Activated T-cell treated with anti-CD3 and anti-CD28 coated beads, Interleukin-2, amount 50 U/mL, for 1 hour (primary cell): Measurements from ENCODE around the gene GTF2I.
"Not testable (repeated sequence)": the region's sequence is repeated elsewhere in the genome, so short reads cannot be mapped to it uniquely, and the experiment has no call there.

ENCODE experiments used
- DNase-seq: peaks from one replicate; pipeline ENCODE4 v3.0.0-alpha.2; 2020

The GTF2I gene

DNA sequence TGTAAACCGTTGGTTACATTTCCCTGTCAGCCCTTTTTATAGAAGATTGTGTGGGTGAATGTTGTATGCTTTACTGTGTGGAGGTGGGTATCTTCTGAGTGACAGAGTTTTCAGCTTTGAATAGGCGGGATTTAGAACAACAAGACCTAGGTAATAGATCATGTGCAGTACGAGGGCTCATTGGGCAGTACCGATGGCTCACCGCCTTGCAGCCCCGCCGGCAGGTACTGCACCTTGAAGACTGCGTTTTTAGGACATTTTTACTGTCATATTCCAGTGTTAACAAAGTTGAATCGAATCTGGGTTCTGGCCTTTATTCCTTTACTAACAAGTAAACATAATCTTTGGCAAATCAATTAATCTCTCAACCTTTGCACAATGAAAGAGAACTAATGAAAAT, 60.4 kb downstream of the GTF2I start:
- DNase-seq, result no peak

DNA sequence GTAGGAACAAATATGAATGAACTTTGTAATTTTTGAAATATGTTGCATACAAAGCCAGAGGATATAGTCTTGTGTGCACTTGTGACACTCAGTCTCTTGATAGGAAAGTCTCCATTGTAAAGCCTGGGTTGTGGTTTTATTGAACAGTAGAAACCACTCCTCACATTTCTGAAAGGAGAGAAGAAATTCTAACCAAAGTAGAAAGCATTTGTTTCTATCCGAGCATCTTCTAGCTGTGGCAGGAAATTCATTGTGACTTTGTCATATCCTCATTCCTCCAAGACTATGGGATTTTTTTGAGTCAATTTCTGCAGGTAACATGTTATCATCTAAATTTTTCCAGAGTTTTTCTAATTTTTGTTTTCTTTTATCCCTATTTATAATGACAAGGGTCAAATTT, 60.8 kb downstream of the GTF2I start:
- no peak for DNase-seq

DNA sequence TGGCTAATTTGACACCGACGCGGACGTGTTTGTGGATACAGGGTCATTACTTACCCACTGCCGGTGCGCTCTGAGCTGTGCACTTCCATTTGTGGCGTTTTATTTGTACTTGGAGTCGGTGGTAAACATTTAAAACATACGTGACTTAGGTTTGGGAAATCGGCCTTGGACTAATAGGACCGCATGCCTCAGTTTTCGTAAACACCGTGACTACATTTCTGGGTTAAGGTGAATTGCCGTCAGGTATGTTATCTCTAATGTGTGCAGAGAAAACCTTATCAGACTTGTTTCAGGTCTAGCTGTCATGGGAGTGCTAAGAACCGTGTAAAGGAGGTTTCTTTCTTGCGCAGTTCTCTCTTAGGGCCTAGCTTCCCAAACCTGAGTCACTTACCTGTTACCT, 64.6 kb downstream of the GTF2I start:
- no peak for DNase-seq

DNA sequence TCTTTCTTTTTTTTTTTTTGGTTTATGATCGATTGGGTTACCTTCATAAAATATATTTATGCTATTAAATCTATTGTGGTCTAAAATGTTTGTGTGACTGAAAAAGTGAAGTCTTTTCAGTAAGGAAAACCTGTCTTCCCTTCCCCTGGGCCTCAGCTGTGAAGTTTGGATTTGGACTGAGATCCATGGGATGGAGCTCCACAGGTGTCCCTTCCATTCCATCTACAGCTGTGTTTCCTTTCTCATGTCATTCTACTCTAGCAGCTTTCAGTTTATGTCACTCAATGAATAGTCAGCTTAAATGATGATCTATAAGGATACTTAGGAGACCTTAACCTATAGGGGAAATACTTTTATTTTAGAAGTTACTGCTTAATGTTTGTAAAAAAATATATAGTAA, 68.3 kb downstream of the GTF2I start:
- DNase-seq, result no peak

DNA sequence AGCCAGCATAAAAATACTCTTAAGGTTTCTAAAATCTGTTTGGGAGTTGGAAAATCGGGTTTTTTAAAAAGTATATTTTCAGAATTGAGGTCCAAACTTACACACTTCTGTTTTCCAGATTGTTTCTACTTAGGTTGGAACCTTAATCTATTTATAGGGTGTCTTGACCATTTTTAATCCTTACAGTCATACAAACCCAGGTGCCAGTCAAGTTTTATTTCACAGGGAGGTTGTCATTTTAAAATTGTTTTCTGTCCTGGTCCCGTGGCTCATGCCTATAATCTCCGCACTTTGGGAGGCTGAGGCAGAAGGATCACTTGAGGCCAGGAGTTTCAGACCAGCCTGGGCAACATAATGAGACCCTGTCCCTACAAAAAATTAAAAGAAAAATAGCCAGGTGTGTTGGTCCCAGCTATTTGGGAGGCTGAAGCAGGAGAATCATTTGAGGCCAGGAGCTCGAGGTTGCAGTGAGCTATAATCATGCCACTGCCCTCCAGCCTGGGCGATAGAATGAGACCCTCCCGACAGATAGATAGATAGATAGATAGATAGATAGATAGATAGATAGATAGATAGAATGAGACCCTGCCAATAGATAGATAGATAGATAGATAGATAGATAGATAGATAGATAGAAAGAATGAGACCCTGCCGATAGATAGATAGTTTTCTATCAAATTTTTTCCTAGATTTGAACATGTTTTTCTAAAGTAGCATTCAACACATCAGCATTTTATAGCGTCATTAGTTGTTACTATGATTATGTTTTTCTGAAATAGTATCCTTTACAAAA, 69.0 kb downstream of the GTF2I start:
- no peak for DNase-seq

DNA sequence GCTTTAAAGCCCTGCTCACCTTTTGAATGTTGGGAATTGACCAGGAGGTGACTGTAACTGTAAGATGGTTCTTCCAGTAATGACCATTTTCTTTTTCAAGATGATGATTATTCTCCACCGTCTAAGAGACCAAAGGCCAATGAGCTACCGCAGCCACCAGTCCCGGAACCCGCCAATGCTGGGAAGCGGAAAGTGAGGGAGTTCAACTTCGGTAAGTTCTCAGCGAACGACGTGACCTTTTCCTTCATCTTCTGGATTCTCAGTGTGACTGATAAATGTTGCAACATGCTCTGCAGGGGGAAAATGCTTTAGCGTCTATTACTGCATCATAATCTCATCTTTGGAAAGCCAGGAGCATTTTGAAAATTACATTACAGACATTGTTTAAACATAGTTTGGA, 71.2 kb downstream of the GTF2I start:
- DNase-seq, result not testable (repeated sequence)

DNA sequence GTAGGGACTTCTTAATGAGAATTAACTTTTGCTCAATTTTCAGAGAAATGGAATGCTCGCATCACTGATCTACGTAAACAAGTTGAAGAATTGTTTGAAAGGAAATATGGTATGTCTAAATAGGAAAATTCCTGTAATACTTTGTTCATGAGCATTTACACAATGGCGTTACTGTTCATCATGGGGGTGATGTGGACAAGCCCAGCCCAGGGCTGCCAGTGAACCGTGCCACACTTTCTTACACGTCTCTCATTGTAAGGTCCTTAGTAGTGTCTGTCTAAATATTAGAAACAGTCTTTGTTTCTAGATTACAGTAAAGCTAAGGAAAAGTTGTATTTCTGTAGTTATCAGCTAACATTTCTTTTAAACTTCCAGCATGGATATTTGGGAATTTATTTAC, 72.7 kb downstream of the GTF2I start:
- DNase-seq, result not testable (repeated sequence)

DNA sequence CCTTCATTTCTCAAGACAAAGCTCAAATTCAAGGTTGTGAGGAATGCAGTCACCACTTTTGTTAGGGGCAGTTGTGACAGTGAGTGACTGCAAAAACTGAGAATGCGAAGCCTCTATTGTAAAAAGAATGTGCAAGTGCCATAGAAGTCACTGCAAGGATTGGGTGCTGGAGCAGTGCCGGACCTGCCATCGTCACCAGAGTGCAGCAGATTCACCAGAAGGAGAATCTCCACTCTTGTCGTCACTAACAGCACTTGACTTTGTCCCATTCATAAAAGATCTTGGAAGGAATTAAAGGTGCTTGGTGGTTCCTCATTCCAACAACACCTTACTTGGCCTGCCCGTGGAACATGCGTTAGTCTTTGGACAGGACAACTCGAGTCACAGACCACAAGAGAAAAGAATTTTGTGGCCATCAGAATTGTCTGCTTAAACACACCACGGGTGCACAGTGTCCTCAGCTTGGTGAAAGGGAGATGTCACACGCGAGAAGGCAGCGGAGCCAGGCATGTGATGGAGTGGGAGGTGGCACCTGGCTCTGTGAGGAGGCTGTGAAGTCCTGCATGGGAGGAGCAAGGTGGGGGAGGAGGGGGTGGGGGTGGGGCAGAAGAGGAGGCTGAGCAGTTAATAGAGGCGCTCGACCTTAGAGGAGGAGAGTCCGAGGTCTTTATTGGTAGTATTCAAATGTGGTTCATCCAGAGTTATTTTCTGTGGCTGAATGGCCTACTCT, 82.6 kb downstream of the GTF2I start:
- DNase-seq, result not testable (repeated sequence)

DNA sequence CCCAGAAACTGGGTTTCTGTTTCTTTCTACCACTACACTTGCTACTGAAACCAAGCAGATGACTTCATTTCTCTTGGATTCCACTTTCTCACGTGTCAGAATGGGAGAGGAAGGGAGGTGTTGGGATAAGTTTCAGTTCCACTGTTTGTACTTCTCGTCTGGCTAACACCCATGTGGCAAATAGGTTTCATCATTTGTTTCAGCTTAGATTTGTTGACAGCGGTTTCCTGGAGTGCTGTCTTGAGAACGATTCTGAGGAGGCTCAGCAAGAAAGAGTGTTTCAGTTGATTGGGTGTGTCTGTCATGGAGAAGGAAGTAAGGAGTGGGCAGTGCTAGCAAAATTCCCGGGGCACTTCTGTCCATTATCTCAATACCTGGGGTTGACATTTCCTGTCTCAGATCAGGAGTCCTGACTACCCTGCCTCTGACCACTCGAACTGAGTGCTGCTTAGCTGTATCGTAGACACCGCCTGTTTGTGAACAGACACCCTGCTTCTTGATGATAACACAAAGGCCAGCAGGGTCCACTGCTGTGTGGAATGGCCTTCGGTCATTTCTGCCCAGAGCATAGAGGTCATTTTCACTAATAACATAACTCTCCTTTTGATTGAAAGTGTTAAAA, 86.5 kb downstream of the GTF2I start:
- DNase-seq, result not testable (repeated sequence)

DNA sequence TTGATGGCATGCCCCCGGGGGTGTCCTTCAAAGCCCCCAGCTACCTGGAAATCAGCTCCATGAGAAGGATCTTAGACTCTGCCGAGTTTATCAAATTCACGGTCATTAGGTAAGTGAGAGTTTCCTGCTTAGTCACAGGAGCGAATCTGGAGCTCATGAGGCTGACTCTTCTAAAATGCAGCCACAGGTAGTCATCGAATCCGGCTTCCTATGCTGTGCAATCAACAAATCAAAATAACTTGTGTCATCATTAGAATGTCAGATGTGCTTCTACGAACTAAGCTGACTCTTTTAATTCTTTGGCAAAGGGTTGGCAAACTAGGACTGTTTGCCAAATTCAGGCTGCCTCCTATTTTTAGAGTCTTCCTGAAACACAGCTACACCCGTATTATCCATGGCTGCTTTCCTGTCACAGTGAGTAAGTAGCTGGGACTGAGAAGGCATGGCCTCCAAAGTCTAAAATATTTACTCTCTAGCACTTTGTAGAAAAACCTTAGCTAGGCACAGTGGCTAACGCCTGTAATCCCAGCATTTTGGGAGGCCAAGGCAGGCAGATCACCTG, 96.5 kb downstream of the GTF2I start:
- not testable (repeated sequence) for DNase-seq

DNA sequence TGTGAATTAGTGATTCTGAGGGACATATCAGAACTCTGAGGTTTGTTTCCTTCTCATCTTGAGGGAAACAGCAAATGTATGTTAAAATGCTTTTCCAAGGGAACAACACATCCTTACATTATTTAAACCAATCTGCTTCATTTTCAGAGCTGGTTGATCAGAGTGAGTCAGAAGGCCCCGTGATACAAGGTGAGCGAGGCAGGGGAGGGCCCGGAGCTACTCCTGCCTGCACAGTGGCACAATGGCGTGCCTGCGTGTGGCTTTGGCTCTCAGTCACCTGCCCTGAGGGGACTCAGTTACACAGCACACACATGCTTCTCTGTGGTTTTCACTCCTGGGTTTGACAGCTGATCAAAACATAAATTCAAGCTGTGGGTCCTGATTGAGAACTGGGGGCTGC, 99.2 kb downstream of the GTF2I start:
- DNase-seq, result not testable (repeated sequence)

DNA sequence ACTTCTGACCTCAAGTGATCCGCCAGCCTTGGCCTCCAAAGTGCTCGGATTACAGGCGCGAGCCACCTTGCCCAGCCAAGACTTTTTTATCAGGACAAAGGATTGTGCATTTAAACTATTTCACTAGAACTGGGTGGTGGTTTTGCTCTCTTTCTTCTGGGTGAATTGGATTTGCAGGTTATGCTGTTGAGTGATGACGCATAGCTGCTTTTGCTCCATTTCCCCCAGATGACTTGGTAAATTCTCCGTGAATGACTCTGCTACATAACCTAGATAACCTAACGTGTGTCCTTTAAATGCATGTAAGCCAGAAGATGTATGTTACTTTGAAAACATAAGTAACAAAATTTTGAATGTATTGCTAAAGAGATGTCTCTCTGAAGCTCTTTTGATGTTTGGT, 100.8 kb downstream of the GTF2I start:
- not testable (repeated sequence) for DNase-seq

DNA sequence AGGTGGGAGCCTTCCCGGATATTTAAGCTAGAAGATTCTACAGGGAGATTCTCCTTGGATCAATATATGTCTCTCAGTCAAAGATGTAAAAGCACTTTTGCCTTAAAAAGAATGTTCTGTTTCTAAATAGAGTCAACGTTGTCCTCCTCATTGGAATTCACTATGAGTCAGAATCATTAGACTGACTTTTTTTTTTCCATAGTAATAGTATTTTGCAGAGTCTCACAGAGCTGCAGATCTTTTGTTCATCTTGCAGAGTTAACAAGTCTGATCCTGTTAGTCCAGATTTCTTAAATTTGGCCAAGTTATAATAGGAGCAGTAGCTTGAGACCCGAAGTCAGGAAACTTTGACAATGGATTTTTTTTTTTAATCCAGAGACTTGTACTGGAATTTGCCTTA, 101.5 kb downstream of the GTF2I start:
- DNase-seq, result not testable (repeated sequence)

DNA sequence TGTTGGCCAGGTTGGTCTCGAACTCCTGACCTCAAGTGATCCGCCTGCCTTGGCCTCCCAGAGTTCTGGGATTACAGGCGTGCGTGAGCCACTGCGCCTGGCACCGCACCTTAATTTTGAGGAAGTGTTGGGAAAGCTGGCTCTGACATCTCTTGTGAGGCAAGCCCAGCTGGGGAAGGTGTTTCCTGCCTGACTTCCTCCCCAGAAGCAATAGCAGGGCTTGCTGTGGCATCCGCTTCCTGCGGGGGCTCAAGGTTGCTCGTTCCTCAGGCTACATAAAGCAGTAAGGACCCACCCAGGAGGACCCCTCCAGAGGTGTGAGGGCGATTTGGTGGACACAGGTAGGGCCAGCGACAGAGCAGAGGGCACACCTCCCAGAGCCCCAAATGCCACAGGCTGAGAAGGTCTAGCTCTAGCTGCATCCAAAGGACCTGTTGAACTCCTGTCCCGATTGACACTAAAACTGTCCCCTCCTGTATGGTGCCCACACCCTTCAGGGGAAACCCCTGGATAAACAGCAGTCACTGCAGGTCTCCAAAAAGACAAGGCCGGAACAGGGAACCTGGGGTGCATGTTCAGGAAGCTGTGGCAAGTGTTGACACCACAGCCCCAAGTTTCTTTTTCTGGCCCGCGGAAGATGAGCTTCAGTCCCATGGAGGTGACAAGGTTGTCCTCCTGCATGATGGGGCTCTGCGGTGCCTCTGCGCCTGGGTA, 107.8 kb downstream of the GTF2I start:
- not testable (repeated sequence) for DNase-seq

DNA sequence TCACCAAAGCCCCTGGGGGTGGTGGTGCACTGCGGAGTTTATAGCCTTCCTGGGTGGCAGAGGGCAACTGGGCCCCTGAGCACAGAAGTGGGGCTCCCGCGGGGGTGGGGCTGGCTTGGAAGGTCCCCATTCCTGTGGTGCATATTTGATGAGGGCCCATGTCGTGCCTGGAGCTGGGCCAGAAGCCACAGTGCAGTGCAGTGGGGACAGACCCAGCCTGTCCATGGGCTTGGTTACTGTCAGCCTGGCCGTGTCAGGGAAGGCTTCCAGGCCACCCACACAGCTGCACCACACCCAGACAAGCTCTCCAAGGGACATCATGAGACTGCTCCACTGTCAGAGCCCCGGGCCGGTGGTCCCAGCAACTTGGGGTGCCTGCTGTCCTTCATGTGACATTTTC, 109.0 kb downstream of the GTF2I start:
- not testable (repeated sequence) for DNase-seq

DNA sequence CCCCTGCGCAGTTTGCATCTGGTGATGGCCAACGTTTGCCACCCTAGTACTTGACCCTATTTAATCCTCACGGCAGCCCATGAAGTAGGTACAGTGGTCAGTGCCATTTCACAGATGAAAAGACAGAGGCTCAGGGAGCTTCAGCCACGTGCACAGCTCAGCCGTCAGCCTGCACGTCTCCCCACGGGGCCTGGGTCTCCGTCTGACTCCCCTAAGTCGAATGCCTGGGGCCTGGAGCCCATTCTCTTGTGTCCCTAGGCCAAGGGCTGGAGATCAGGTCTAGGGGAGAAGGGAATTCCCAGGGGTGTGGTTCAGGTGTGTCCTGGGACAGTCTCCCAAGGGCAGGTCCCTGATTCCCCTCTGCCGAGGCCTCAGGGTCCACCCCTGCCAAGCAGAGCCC, 109.5 kb downstream of the GTF2I start:
- DNase-seq, result not testable (repeated sequence)

DNA sequence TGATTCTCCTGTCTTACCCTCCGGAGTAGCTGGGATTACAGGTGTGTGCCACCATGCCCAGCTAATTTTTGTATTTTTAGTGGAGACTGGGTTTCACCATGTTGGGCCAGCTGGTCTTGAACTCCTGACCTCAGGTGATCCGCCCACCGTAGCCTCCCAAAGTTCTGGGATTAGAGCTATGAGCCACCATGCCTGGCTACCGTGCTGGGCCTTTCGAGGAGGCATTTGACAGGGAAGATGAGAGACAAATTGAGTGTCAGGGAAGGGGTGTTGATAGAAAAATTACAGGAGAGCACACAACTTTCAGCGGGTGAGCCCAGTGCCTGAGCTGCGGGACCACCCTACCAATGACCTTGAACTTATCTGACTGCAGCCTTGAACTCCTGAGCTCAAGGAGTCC, 112.5 kb downstream of the GTF2I start:
- DNase-seq, result not testable (repeated sequence)

DNA sequence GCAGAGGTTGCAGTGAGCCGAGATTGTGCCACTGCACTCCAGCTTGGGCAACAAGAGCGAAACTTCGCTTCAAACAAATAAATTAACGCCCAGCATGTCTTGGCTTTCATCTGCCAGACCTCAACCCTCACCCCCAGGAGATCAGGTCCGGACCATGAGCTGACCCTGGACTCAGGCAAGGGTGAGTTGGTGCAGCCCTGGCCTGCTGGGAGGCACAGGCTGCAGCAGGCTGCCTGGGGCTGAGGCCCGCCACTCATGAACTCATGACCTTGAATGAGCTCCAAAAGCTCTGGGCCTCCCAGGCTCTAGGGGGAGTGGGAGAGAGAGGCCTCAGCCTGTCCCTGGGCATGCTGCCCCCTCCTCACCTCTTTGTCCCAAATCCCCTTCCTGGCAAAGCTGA, 114.6 kb downstream of the GTF2I start:
- not testable (repeated sequence) for DNase-seq

DNA sequence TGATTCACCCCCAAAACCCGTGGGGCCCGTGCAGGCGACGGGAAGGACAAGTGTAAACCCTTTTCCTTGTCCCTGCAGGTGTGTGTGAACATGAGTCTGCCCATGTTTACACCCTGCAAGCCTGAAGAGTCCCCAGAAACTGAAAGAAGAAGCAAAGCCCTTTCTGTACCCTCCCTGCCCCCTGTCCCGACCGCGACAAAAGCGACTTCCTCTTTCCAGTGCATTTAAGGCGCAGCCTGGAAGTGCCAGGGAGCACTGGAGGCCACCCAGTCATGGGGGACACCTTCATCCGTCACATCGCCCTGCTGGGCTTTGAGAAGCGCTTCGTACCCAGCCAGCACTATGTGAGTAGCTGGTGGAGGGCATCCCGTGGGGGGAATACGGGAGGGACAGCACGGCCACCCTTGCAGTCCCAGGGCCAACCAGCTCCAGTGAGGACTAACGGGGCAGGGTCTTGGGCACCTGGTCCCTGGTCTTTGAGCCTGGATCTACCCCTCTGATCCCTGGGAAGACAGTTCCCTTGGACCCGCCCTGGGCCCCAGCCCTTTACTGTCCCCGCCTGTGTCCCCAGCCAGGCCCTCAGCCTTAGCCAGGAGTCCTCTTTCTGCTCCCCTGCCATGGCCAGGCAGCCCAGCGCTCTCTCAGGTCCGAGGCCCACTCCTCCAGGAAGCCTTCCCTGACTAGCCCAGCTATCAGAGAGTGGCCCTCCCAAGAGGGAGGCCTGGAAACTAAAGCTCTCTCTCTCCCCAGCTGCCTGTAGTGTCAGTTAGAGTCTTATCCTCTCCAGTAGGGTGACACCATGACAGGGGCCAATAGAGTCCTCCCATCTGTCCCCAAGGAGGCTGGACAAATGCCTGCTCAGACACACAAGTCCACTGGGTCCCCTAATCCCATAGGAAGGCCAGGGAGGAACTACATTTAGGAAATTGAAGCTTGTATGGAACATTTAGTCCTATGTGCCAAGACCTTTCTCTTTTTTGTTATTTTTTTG, 116.5 kb downstream of the GTF2I start, which contains the start of gene NCF1:
TSS of gene NCF1 (plus strand) at position 252 of the 991 bp plus-strand sequence. CDS start at position 273, 21 bp downstream.
- DNase-seq, result not testable (repeated sequence)

DNA sequence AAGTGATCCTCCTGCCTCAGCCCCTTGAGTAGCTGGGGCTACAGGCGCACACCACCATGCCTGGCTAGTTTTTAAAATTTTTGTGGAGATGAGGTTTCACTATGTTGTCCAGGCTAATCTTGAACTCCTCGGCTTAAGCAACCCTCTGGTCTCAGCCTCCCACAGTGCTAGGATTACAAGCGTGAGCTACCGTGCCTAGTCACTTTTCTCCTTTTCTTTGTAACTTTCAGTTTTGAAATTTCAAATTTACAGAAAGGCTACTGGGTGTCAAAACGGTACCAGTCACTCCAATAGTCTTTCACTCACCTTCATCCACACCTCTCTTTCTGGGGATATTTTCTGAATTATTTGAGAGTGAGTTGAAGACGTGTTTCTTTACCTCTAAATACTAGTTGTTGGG, 117.6 kb downstream of the GTF2I start:
- DNase-seq, result not testable (repeated sequence)

DNA sequence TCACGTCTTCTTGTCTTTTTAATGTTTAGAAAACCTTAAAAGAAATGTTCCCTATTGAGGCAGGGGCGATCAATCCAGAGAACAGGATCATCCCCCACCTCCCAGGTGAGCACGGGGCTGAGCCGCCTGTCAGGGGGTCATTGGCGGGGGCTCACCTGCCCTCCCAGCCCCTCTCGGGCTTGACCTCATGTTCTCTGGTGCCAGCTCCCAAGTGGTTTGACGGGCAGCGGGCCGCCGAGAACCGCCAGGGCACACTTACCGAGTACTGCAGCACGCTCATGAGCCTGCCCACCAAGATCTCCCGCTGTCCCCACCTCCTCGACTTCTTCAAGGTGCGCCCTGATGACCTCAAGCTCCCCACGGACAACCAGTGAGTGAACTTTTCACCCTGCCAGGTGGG, 121.5 kb downstream of the GTF2I start:
- not testable (repeated sequence) for DNase-seq
